Activated CD4-positive, alpha-beta T cell treated with anti-CD3 and anti-CD28 coated beads for 36 hours (primary cell): ENCODE results near the gene CHIT1. TPM values are rescaled to one million over a fixed set of nuclear protein-coding genes. Genes with fewer than 3 reads are reported as not detected.

Experiments used
- ATAC-seq: fragments of 200-7000 bp; cut with Tn5 transposase; one replicate; pipeline ENCODE4 v1.10.0; 2021; ENCODE audit warnings: mild to moderate bottlenecking, moderate library complexity
- CTCF ChIA-PET: fragments of 350-600 bp; sonication (Branson Sonifier 250); formaldehyde crosslinking; loops from one replicate; lab custom pipeline; 2021; ENCODE audit warnings: antibody characterized with exemption; lab: Charles Lee
- POLR2A ChIA-PET: fragments of 350-600 bp; sonication (Branson Sonifier 250); formaldehyde crosslinking; loops from one replicate; lab custom pipeline; 2021; ENCODE audit warnings: antibody characterized with exemption, inconsistent platforms; lab: Charles Lee
- DNase-seq: peaks from one replicate; pipeline ENCODE4 v3.0.0-alpha.2; 2020
- H3K27ac Mint-ChIP-seq: one replicate; pipeline ENCODE4 v1.8.0; 2021; ENCODE audit warnings: mixed read lengths
- H3K27me3 Mint-ChIP-seq: one replicate; pipeline ENCODE4 v1.8.0; 2021; ENCODE audit warnings: mixed read lengths
- H3K36me3 Mint-ChIP-seq: one replicate; pipeline ENCODE4 v1.8.0; 2021; ENCODE audit warnings: low read depth, mixed read lengths
- H3K4me1 Mint-ChIP-seq: one replicate; pipeline ENCODE4 v1.8.0; 2021; ENCODE audit warnings: mixed read lengths
- H3K4me3 Mint-ChIP-seq: one replicate; pipeline ENCODE4 v1.8.0; 2021; ENCODE audit warnings: mild to moderate bottlenecking, moderate library complexity, mixed read lengths
- H3K9me3 Mint-ChIP-seq: one replicate; pipeline ENCODE4 v1.8.0; 2021; ENCODE audit warnings: low read depth, mixed read lengths
- intact Hi-C, 2 experiments: fragments of 100-400 bp; cut with DNase I in 1 of 2; cut with micrococcal nuclease in 1 of 2; formaldehyde crosslinking; loops; one replicate each; pipeline versions ENCODE4 v1.14.2 to v1.15.1; 2022 to 2024; cut with DNase I, micrococcal nuclease
- total RNA-seq, 2 experiments: library from RNA; stranded (reverse); gene quantifications; one replicate each; pipeline ENCODE4 v1.2.3, GENCODE V29; 2021

The CHIT1 gene
- total RNA-seq, 2 experiments from 2014 or later = 0.63 to 0.80 TPM

- H3K9me3 Mint-ChIP-seq = no peaks in the 10 kb centered on the region
- H3K4me3 Mint-ChIP-seq = no peak overlapping the region
- POLR2A ChIA-PET = no interaction called here
- H3K27me3 Mint-ChIP-seq = peaks cover 3% of the 10 kb centered on the region
- ATAC-seq = no peak
- intact Hi-C loops = no loop called here
- H3K4me1 Mint-ChIP-seq = no peaks in the 10 kb centered on the region
- no peaks in the 10 kb centered on the region for H3K36me3 Mint-ChIP-seq
- CTCF ChIA-PET = interaction anchor here (1.1 kb wide), 3 partner anchors 43 to 129 kb away, joined by 3 to 4 read pairs (median 3); no protein-coding TSS in a partner anchor
- no peak for DNase-seq
- no peak overlapping the region for H3K27ac Mint-ChIP-seq
These were observed 61.2 kb downstream of the CHIT1 start for GRCh38 chr1:203168256-203168786.

GRCh38 chr1:203167913-203168200 lies 61.6 kb downstream of the CHIT1 start:
- H3K27ac Mint-ChIP-seq = no peak overlapping the region
- H3K4me3 Mint-ChIP-seq = no peak overlapping the region
- ATAC-seq (no peak), DNase-seq (no peak)
- H3K4me1 Mint-ChIP-seq = no peaks in the 10 kb centered on the region
- CTCF ChIA-PET = interaction anchor here (1.1 kb wide), 2 partner anchors 48 to 129 kb away, joined by 3 to 4 read pairs; no protein-coding TSS in a partner anchor
- intact Hi-C loops = no loop called here
- POLR2A ChIA-PET = no interaction called here
- H3K27me3 Mint-ChIP-seq = peaks cover 3% of the 10 kb centered on the region
- H3K36me3 Mint-ChIP-seq = no peaks in the 10 kb centered on the region
- H3K9me3 Mint-ChIP-seq = no peaks in the 10 kb centered on the region

GRCh38 chr1:203167026-203167912 lies 62.2 kb downstream of the CHIT1 start:
- Mint-ChIP-seq H3K27me3 (peaks cover 3% of the 10 kb centered on the region), H3K36me3 (no peaks in the 10 kb centered on the region), H3K4me3 (no peak overlapping the region), H3K4me1 (no peaks in the 10 kb centered on the region), H3K27ac (no peak overlapping the region), H3K9me3 (no peaks in the 10 kb centered on the region)
- peak; percentile 20 for DNase-seq
- ChIA-PET CTCF (interaction anchor here (0.6 to 1.4 kb wide), 2 partner anchors 49 to 1594 kb away, joined by 3 to 12 read pairs; no protein-coding TSS in a partner anchor), POLR2A (no interaction called here)
- intact Hi-C loops = no loop called here
- no peak for ATAC-seq

- Mint-ChIP-seq H3K27ac (no peak overlapping the region), H3K36me3 (no peaks in the 10 kb centered on the region), H3K27me3 (peaks cover 3% of the 10 kb centered on the region), H3K9me3 (no peaks in the 10 kb centered on the region), H3K4me1 (no peaks in the 10 kb centered on the region), H3K4me3 (no peak overlapping the region)
- peak; percentile 38 for DNase-seq
- ChIA-PET CTCF (interaction anchor here (0.6 to 1.4 kb wide), 2 partner anchors 50 to 1595 kb away, joined by 3 to 12 read pairs; no protein-coding TSS in a partner anchor), POLR2A (no interaction called here)
- ATAC-seq = peak; percentile 69
- intact Hi-C loops = no loop called here
These were observed 63.1 kb downstream of the CHIT1 start for GRCh38 chr1:203166192-203166940.

Other genes with a start within 250 kb of the CHIT1 start
- gene TMEM183A, start 222.3 kb downstream of the CHIT1 start, total RNA-seq = 10 to 100 TPM; 68.6 to 71.0 TPM
- 10 to 100 TPM; 51.2 to 56.4 TPM for gene PPFIA4, start 203.2 kb downstream of the CHIT1 start, total RNA-seq
- gene MYOG, start 143.7 kb downstream of the CHIT1 start, total RNA-seq = not detected
- gene ADORA1, start 101.9 kb downstream of the CHIT1 start, total RNA-seq = not detected
- gene MYBPH, start 53.8 kb downstream of the CHIT1 start, total RNA-seq = not detected
- under 1 TPM; 0.09 to 0.18 TPM for gene CHI3L1, start 43.0 kb downstream of the CHIT1 start, total RNA-seq
- 100 to 1,000 TPM; 114 to 142 TPM for gene BTG2, start 75.8 kb upstream of the CHIT1 start, total RNA-seq
- under 1 TPM; 0.87 to 0.98 TPM for gene FMOD, start 121.4 kb upstream of the CHIT1 start, total RNA-seq
- gene PRELP, start 246.1 kb upstream of the CHIT1 start, total RNA-seq = not detected